Suprapubic skin (tissue), 3 donors: ENCODE results near the gene AIDA.

ENCODE experiments used
- POLR2AphosphoS5 ChIP-seq, 3 donors: sonication (generic); formaldehyde crosslinking; IDR thresholded peaks; one replicate each; pipeline ENCODE4 v1.6.1; 2017; ENCODE audit warnings: antibody characterized with exemption in 3 of 3
- TF ChIP-seq, protein P1 (sequence below), 2 donors: fragments of 200-600 bp in 1 of 2; fragments of 450-650 bp in 1 of 2; sonication (generic) in 1 of 2; IDR thresholded peaks; one replicate each; pipeline ENCODE4 v1.5.1; 2016 to 2019; ENCODE audit warnings: antibody characterized with exemption in 2 of 2, mild to moderate bottlenecking in 1 of 2, moderate library complexity in 1 of 2

DNA sequence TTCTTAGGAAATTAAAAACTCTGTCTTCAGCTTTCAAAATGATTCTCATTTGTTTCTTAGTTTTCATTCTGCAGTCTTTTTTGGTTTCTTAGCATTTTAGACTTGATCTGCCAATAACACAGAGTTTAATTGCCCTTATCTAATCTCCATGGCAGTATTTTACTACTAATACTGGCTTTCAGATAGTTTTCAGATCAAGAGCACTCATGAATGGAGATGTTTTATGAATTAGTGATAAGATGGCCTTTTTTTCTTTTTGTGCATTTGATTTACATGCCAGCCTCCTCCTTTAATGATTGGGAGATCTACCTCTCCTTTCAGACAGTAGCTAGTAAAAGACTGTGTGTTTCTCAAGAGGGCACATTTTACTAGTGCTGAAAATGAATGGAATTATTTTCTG is 88.8 kb downstream of the AIDA start:
- TF ChIP-seq, protein P1, sequence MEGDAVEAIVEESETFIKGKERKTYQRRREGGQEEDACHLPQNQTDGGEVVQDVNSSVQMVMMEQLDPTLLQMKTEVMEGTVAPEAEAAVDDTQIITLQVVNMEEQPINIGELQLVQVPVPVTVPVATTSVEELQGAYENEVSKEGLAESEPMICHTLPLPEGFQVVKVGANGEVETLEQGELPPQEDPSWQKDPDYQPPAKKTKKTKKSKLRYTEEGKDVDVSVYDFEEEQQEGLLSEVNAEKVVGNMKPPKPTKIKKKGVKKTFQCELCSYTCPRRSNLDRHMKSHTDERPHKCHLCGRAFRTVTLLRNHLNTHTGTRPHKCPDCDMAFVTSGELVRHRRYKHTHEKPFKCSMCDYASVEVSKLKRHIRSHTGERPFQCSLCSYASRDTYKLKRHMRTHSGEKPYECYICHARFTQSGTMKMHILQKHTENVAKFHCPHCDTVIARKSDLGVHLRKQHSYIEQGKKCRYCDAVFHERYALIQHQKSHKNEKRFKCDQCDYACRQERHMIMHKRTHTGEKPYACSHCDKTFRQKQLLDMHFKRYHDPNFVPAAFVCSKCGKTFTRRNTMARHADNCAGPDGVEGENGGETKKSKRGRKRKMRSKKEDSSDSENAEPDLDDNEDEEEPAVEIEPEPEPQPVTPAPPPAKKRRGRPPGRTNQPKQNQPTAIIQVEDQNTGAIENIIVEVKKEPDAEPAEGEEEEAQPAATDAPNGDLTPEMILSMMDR (IDR thresholded peaks at IDR 0.05): no peak
- no peak for TF ChIP-seq POLR2AphosphoS5 (IDR thresholded peaks at IDR 0.05)
